ENCODE data around the gene OR10K1.
"Not testable (repeated sequence)": the region's sequence is repeated elsewhere in the genome, so short reads cannot be mapped to it uniquely, and the experiment has no call there.

OR10K1 gene

GRCh38 chr1:158461534-158461933, at the start of gene OR10K1:
TSS of gene OR10K1 (plus strand) at chr1:158461834. CDS start at chr1:158465562, 3,728 bp downstream.
- in situ Hi-C loops (cut with HindIII; ENCODE audit: low sequenced_read_pairs), result no loop called here

GRCh38 chr1:158414651-158415345, 46.8 kb upstream of the OR10K1 start:
- in situ Hi-C loops (cut with HindIII; ENCODE audit: low sequenced_read_pairs), result no loop called here

GRCh38 chr1:158417586-158417985, 44.0 kb upstream of the OR10K1 start:
- in situ Hi-C loops (cut with HindIII; ENCODE audit: low sequenced_read_pairs), result no loop called here

GRCh38 chr1:158422212-158422611, 39.4 kb upstream of the OR10K1 start:
- in situ Hi-C loops (cut with HindIII; ENCODE audit: low sequenced_read_pairs), result no loop called here

- in situ Hi-C loops (cut with HindIII; ENCODE audit: low sequenced_read_pairs), result no loop called here
Measured at GRCh38 chr1:158425027-158425426, 36.6 kb upstream of the OR10K1 start.

- in situ Hi-C loops (cut with HindIII; ENCODE audit: low sequenced_read_pairs), result no loop called here
Measured at GRCh38 chr1:158426137-158426536, 35.5 kb upstream of the OR10K1 start, which contains the start of gene OR10K2. TSS of gene OR10K2 (minus strand) at chr1:158426237. CDS start at chr1:158420866, 5,371 bp downstream.

GRCh38 chr1:158430163-158430562, 31.5 kb upstream of the OR10K1 start:
- in situ Hi-C loops (cut with HindIII; ENCODE audit: low sequenced_read_pairs), result not testable (repeated sequence)

- in situ Hi-C loops (cut with HindIII; ENCODE audit: low sequenced_read_pairs), result no loop called here
Measured at GRCh38 chr1:158434741-158435140, 26.9 kb upstream of the OR10K1 start.

- in situ Hi-C loops (cut with HindIII; ENCODE audit: low sequenced_read_pairs), result no loop called here
Measured at GRCh38 chr1:158445376-158445775, 16.3 kb upstream of the OR10K1 start.

GRCh38 chr1:158454537-158454936, 7.1 kb upstream of the OR10K1 start:
- in situ Hi-C loops (cut with HindIII; ENCODE audit: low sequenced_read_pairs), result no loop called here

- in situ Hi-C loops (cut with HindIII; ENCODE audit: low sequenced_read_pairs), result no loop called here
Measured at GRCh38 chr1:158457246-158457645, 4.4 kb upstream of the OR10K1 start.

- in situ Hi-C loops (cut with HindIII; ENCODE audit: low sequenced_read_pairs), result no loop called here
Measured at GRCh38 chr1:158458263-158458662, 3.4 kb upstream of the OR10K1 start.

- in situ Hi-C loops (cut with HindIII; ENCODE audit: low sequenced_read_pairs), result no loop called here
Measured at GRCh38 chr1:158471920-158472319, 10.3 kb downstream of the OR10K1 start, which contains the start of gene OR10R2. TSS of gene OR10R2 (plus strand) at chr1:158472220. CDS start at chr1:158472326, 106 bp downstream.

GRCh38 chr1:158485455-158485854, 23.8 kb downstream of the OR10K1 start:
- in situ Hi-C loops (cut with HindIII; ENCODE audit: low sequenced_read_pairs), result no loop called here

- in situ Hi-C loops (cut with HindIII; ENCODE audit: low sequenced_read_pairs), result no loop called here
Measured at GRCh38 chr1:158491316-158491715, 29.7 kb downstream of the OR10K1 start.

GRCh38 chr1:158493054-158493453, 31.4 kb downstream of the OR10K1 start:
- in situ Hi-C loops (cut with HindIII; ENCODE audit: low sequenced_read_pairs), result no loop called here

- in situ Hi-C loops (cut with HindIII; ENCODE audit: low sequenced_read_pairs), result no loop called here
Measured at GRCh38 chr1:158494796-158495195, 33.2 kb downstream of the OR10K1 start.

- in situ Hi-C loops (cut with HindIII; ENCODE audit: low sequenced_read_pairs), result no loop called here
Measured at GRCh38 chr1:158496374-158496773, 34.7 kb downstream of the OR10K1 start.

GRCh38 chr1:158506369-158506987, 44.8 kb downstream of the OR10K1 start:
- in situ Hi-C loops (cut with HindIII; ENCODE audit: low sequenced_read_pairs), result no loop called here

- in situ Hi-C loops (cut with HindIII; ENCODE audit: low sequenced_read_pairs), result no loop called here
Measured at GRCh38 chr1:158507511-158507910, 45.9 kb downstream of the OR10K1 start.

- in situ Hi-C loops (cut with HindIII; ENCODE audit: low sequenced_read_pairs), result no loop called here
Measured at GRCh38 chr1:158509471-158510156, 48.0 kb downstream of the OR10K1 start.

- in situ Hi-C loops (cut with HindIII; ENCODE audit: low sequenced_read_pairs), result no loop called here
Measured at GRCh38 chr1:158516966-158517365, 55.3 kb downstream of the OR10K1 start.
